ENCODE results near the gene KRTAP5-6.

The KRTAP5-6 gene

GRCh38 chr11:1735271-1735670 lies 38.3 kb downstream of the KRTAP5-6 start:
- Histone ChIP-seq H2BK120ac (ENCODE audit: low read depth, low read length) (no peak overlapping the region), H3K18ac (ENCODE audit: low read depth in 1 of 2, low read length in 2 of 2) (no peak overlapping the region), H3K14ac (ENCODE audit: low read length in 2 of 2) (no peak overlapping the region), H3K4me3 (ENCODE audit: insufficient read depth in 1 of 2, low read depth in 1 of 2, low read length in 2 of 2) (no peak overlapping the region), H3K27me3 (ENCODE audit: control insufficient read depth in 1 of 2, insufficient read depth in 1 of 2, low read length in 2 of 2) (peaks cover 55 to 67% of the 10 kb centered on the region in 2 experiments), H3K27ac (ENCODE audit: low read length, poor library complexity, severe bottlenecking) (no peak overlapping the region), H4K91ac (ENCODE audit: low read length) (no peak overlapping the region), H2BK12ac (ENCODE audit: low read length in 2 of 2) (no peak overlapping the region), H3K9ac (ENCODE audit: low read length) (no peak overlapping the region), H3K4me1 (ENCODE audit: control insufficient read depth, insufficient read depth, low read depth, low read length) (no peaks in the 10 kb centered on the region), H2AFZ (ENCODE audit: low read depth, low read length) (no peak overlapping the region), H3K36me3 (ENCODE audit: control insufficient read depth in 1 of 2, insufficient read depth in 2 of 2, low read depth in 1 of 2, low read length in 2 of 2) (no peaks in the 10 kb centered on the region), H2BK15ac (ENCODE audit: low read depth, poor library complexity, severe bottlenecking) (no peak overlapping the region), H4K8ac (ENCODE audit: low read length) (no peak overlapping the region), H3K79me1 (replicated peaks; ENCODE audit: low read length, poor library complexity, severe bottlenecking) (no peaks in the 10 kb centered on the region), H2AK5ac (ENCODE audit: low read length, severe bottlenecking) (no peak overlapping the region), H3K4ac (ENCODE audit: low read depth in 1 of 2, low read length in 2 of 2) (no peak overlapping the region), H3K9me3 (ENCODE audit: control insufficient read depth, low read length) (peaks cover 28% of the 10 kb centered on the region), H3K23ac (ENCODE audit: low read length in 2 of 2) (no peak overlapping the region), H2BK5ac (ENCODE audit: low read depth, low read length, poor library complexity, severe bottlenecking) (no peak overlapping the region), H3K4me2 (ENCODE audit: low read length, poor library complexity, severe bottlenecking) (no peak overlapping the region)
- DNase-seq: no peak
- WGBS: 84% methylated on average over 16 of the region's 16 CpGs

- no peak overlapping the region for H4K91ac ChIP-seq (ENCODE audit: low read length)
- no peak overlapping the region for H3K23ac ChIP-seq (ENCODE audit: low read length in 2 of 2)
- peaks cover 28% of the 10 kb centered on the region for H3K9me3 ChIP-seq (ENCODE audit: control insufficient read depth, low read length)
- no peak overlapping the region for H2BK15ac ChIP-seq (ENCODE audit: low read depth, poor library complexity, severe bottlenecking)
- H3K4ac ChIP-seq (ENCODE audit: low read depth in 1 of 2, low read length in 2 of 2): no peak overlapping the region
- no peak overlapping the region for H3K9ac ChIP-seq (ENCODE audit: low read length)
- H3K27me3 ChIP-seq (ENCODE audit: control insufficient read depth in 1 of 2, insufficient read depth in 1 of 2, low read length in 2 of 2): peaks cover 54 to 63% of the 10 kb centered on the region in 2 experiments
- no peak overlapping the region for H2BK12ac ChIP-seq (ENCODE audit: low read length in 2 of 2)
- no peak for DNase-seq
- no peak overlapping the region for H3K4me3 ChIP-seq (ENCODE audit: insufficient read depth in 1 of 2, low read depth in 1 of 2, low read length in 2 of 2)
- no peak overlapping the region for H3K4me2 ChIP-seq (ENCODE audit: low read length, poor library complexity, severe bottlenecking)
- no peak overlapping the region for H3K18ac ChIP-seq (ENCODE audit: low read depth in 1 of 2, low read length in 2 of 2)
- H3K79me1 ChIP-seq (replicated peaks; ENCODE audit: low read length, poor library complexity, severe bottlenecking): no peaks in the 10 kb centered on the region
- no peak overlapping the region for H2AFZ ChIP-seq (ENCODE audit: low read depth, low read length)
- no peak overlapping the region for H2AK5ac ChIP-seq (ENCODE audit: low read length, severe bottlenecking)
- WGBS: 61% methylated on average over 3 of the region's 3 CpGs
- H3K4me1 ChIP-seq (ENCODE audit: control insufficient read depth, insufficient read depth, low read depth, low read length): no peaks in the 10 kb centered on the region
- H3K14ac ChIP-seq (ENCODE audit: low read length in 2 of 2): no peak overlapping the region
- no peak overlapping the region for H2BK120ac ChIP-seq (ENCODE audit: low read depth, low read length)
- no peak overlapping the region for H3K27ac ChIP-seq (ENCODE audit: low read length, poor library complexity, severe bottlenecking)
- no peak overlapping the region for H4K8ac ChIP-seq (ENCODE audit: low read length)
- H2BK5ac ChIP-seq (ENCODE audit: low read depth, low read length, poor library complexity, severe bottlenecking): no peak overlapping the region
- H3K36me3 ChIP-seq (ENCODE audit: control insufficient read depth in 1 of 2, insufficient read depth in 2 of 2, low read depth in 1 of 2, low read length in 2 of 2): no peaks in the 10 kb centered on the region
Measured at GRCh38 chr11:1736447-1736992, 39.5 kb downstream of the KRTAP5-6 start.

- Histone ChIP-seq H2BK15ac (ENCODE audit: low read depth, poor library complexity, severe bottlenecking) (no peak overlapping the region), H4K8ac (ENCODE audit: low read length) (no peak overlapping the region), H2BK5ac (ENCODE audit: low read depth, low read length, poor library complexity, severe bottlenecking) (no peak overlapping the region), H2AK5ac (ENCODE audit: low read length, severe bottlenecking) (no peak overlapping the region), H3K4me3 (ENCODE audit: insufficient read depth in 1 of 2, low read depth in 1 of 2, low read length in 2 of 2) (no peak overlapping the region), H2BK120ac (ENCODE audit: low read depth, low read length) (no peak overlapping the region), H2BK12ac (ENCODE audit: low read length in 2 of 2) (no peak overlapping the region), H3K27ac (ENCODE audit: low read length, poor library complexity, severe bottlenecking) (no peak overlapping the region), H3K14ac (ENCODE audit: low read length in 2 of 2) (no peak overlapping the region), H3K4me1 (ENCODE audit: control insufficient read depth, insufficient read depth, low read depth, low read length) (no peaks in the 10 kb centered on the region), H3K36me3 (ENCODE audit: control insufficient read depth in 1 of 2, insufficient read depth in 2 of 2, low read depth in 1 of 2, low read length in 2 of 2) (no peaks in the 10 kb centered on the region), H3K18ac (ENCODE audit: low read depth in 1 of 2, low read length in 2 of 2) (no peak overlapping the region), H3K23ac (ENCODE audit: low read length in 2 of 2) (no peak overlapping the region), H3K4me2 (ENCODE audit: low read length, poor library complexity, severe bottlenecking) (no peak overlapping the region), H3K27me3 (ENCODE audit: control insufficient read depth in 1 of 2, insufficient read depth in 1 of 2, low read length in 2 of 2) (peaks cover 49 to 70% of the 10 kb centered on the region in 2 experiments), H3K9ac (ENCODE audit: low read length) (no peak overlapping the region), H2AFZ (ENCODE audit: low read depth, low read length) (no peak overlapping the region), H3K4ac (ENCODE audit: low read depth in 1 of 2, low read length in 2 of 2) (no peak overlapping the region), H4K91ac (ENCODE audit: low read length) (no peak overlapping the region), H3K9me3 (ENCODE audit: control insufficient read depth, low read length) (peaks cover 28% of the 10 kb centered on the region), H3K79me1 (replicated peaks; ENCODE audit: low read length, poor library complexity, severe bottlenecking) (no peaks in the 10 kb centered on the region)
- WGBS: 82% methylated on average over 6 of the region's 6 CpGs
- no peak for DNase-seq
Measured at GRCh38 chr11:1737080-1737757, 40.2 kb downstream of the KRTAP5-6 start.

- Histone ChIP-seq H2BK5ac (ENCODE audit: low read depth, low read length, poor library complexity, severe bottlenecking) (no peak overlapping the region), H3K27ac (ENCODE audit: low read length, poor library complexity, severe bottlenecking) (no peak overlapping the region), H4K8ac (ENCODE audit: low read length) (no peak overlapping the region), H3K9ac (ENCODE audit: low read length) (no peak overlapping the region), H2BK120ac (ENCODE audit: low read depth, low read length) (no peak overlapping the region), H2AK5ac (ENCODE audit: low read length, severe bottlenecking) (no peak overlapping the region), H3K4me3 (ENCODE audit: insufficient read depth in 1 of 2, low read depth in 1 of 2, low read length in 2 of 2) (no peak overlapping the region), H3K4me1 (ENCODE audit: control insufficient read depth, insufficient read depth, low read depth, low read length) (no peaks in the 10 kb centered on the region), H2AFZ (ENCODE audit: low read depth, low read length) (no peak overlapping the region), H3K18ac (ENCODE audit: low read depth in 1 of 2, low read length in 2 of 2) (no peak overlapping the region), H3K27me3 (ENCODE audit: control insufficient read depth in 1 of 2, insufficient read depth in 1 of 2, low read length in 2 of 2) (peaks cover 40 to 63% of the 10 kb centered on the region in 2 experiments), H3K23ac (ENCODE audit: low read length in 2 of 2) (no peak overlapping the region), H2BK15ac (ENCODE audit: low read depth, poor library complexity, severe bottlenecking) (no peak overlapping the region), H3K79me1 (replicated peaks; ENCODE audit: low read length, poor library complexity, severe bottlenecking) (no peaks in the 10 kb centered on the region), H3K14ac (ENCODE audit: low read length in 2 of 2) (no peak overlapping the region), H3K36me3 (ENCODE audit: control insufficient read depth in 1 of 2, insufficient read depth in 2 of 2, low read depth in 1 of 2, low read length in 2 of 2) (no peaks in the 10 kb centered on the region), H2BK12ac (ENCODE audit: low read length in 2 of 2) (no peak overlapping the region), H4K91ac (ENCODE audit: low read length) (no peak overlapping the region), H3K9me3 (ENCODE audit: control insufficient read depth, low read length) (peaks cover 28% of the 10 kb centered on the region), H3K4me2 (ENCODE audit: low read length, poor library complexity, severe bottlenecking) (no peak overlapping the region), H3K4ac (ENCODE audit: low read depth in 1 of 2, low read length in 2 of 2) (no peak overlapping the region)
- no peak for DNase-seq
- whole genome bisulfite sequencing: 93% methylated on average over 10 of the region's 10 CpGs
Measured at GRCh38 chr11:1738380-1738779, 41.4 kb downstream of the KRTAP5-6 start.
